GM13977 (cell line): Measurements from ENCODE around the gene TMEM182.

Experiments
- DNase-seq: peaks from one replicate; pipeline ENCODE4 v3.0.0; 2012; ENCODE audit warnings: low spot score
- in situ Hi-C: fragments of 300-500 bp; cut with MboI; formaldehyde crosslinking; loops from one replicate; pipeline ENCODE4 v1.12.0; 2022; ENCODE audit warnings: low sequenced_read_pairs, low pct_unique_long_range_greater_than_20kb, mixed read lengths, inconsistent platforms; ENCODE audit not compliant: unreplicated experiment
- TF ChIP-seq, protein P1 (sequence below): IDR thresholded peaks from 2 replicates; pipeline ENCODE4 v1.5.1; 2012; ENCODE audit warnings: mild to moderate bottlenecking, control low read depth; ENCODE audit not compliant: insufficient read depth; ENCODE audit errors: extremely low read depth, missing control alignments

TMEM182 gene

DNA sequence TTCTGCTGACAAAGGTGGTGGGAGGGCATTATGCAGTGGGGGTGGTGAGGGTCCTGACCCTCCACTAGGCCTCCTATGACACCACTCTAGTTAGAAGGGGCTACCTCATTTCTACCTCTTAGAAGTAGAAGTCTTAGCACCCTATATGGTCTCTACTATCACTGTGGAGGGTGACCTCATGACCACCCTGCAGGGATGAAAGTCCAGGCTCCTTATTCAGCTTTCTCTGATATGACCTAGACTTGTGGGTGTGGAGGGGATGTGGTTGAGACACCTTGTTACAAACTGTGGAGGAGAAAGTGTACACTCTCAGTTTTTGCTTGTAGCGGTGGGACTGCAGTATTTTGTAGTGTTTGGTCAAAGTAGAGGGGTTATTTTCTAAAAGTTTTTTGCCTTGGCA is 18.6 kb downstream of the TMEM182 start:
- no peak for DNase-seq
- TF ChIP-seq, protein P1, sequence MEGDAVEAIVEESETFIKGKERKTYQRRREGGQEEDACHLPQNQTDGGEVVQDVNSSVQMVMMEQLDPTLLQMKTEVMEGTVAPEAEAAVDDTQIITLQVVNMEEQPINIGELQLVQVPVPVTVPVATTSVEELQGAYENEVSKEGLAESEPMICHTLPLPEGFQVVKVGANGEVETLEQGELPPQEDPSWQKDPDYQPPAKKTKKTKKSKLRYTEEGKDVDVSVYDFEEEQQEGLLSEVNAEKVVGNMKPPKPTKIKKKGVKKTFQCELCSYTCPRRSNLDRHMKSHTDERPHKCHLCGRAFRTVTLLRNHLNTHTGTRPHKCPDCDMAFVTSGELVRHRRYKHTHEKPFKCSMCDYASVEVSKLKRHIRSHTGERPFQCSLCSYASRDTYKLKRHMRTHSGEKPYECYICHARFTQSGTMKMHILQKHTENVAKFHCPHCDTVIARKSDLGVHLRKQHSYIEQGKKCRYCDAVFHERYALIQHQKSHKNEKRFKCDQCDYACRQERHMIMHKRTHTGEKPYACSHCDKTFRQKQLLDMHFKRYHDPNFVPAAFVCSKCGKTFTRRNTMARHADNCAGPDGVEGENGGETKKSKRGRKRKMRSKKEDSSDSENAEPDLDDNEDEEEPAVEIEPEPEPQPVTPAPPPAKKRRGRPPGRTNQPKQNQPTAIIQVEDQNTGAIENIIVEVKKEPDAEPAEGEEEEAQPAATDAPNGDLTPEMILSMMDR = no peak
- in situ Hi-C loops = no loop called here

DNA sequence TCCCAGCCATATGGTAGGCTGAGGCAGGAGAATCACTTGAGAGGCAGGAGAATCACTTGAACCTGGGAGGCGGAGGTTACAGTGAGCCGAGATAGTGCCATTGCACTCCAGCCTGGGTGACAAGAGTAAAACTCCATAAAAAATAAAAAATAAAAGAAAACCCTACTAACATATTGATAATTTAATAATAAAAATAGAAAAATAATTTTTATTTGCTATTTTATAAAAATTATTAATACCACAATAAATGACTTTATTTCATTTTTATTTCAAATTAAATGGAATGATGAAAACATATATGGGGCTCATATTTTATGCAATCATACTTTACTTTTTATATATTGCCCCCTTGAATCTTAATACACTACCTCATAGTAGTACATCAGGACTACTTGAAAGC is 20.4 kb downstream of the TMEM182 start:
- DNase-seq = no peak
- TF ChIP-seq, protein P1 = no peak
- in situ Hi-C loops = no loop called here

DNA sequence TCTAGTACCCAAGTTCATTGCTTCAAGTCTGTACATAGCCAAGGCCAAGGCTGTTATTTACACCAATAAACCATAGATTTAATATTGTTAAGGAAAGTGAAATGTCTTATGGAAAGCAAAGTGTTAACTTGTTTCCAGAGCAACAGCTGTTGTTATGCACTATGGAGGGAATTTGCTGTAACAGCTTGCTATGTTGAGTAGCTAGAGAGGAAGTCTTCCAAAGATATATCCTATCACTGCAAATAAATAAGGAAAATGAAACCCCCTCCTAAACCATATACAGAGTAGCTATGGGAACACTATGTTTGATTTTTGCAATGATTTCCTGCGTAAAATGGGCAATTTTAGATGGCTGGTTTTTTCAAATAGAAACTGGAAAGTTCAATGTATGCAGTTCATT is 21.1 kb downstream of the TMEM182 start:
- TF ChIP-seq, protein P1 = no peak
- no peak for DNase-seq
- in situ Hi-C loops = no loop called here

DNA sequence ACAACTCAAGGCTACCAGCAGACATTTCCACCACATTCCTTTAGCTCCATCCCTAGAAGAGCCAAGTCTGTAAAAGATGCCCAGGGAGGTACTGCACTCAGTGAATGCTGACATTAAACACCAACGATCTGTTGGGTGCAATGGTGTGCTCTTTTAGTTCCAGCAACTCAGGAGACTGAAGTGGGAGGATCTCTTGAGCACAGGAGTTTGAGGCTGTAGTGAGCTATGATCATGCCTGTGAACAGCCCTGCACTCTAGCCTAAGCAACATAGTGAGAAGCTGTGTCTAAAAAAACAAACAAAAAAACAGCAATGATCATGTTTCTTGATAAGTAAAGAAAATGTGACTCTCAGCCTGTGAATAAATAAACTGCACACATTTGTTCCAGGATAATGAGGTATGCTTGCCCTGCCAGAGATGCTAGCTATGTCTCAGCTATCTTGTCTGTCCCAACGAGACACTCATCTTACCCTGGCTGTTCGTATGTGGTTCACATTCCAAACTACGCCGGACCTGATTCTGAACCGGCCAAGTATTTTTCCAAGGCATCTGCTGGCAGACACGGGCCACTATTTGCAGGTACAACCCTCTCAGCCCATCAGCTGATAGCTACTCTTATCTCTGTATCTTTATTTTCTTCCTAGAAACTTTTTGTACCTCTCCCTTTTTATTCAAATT is 21.8 kb downstream of the TMEM182 start:
- no peak for DNase-seq
- in situ Hi-C loops = no loop called here
- TF ChIP-seq, protein P1 = no peak

DNA sequence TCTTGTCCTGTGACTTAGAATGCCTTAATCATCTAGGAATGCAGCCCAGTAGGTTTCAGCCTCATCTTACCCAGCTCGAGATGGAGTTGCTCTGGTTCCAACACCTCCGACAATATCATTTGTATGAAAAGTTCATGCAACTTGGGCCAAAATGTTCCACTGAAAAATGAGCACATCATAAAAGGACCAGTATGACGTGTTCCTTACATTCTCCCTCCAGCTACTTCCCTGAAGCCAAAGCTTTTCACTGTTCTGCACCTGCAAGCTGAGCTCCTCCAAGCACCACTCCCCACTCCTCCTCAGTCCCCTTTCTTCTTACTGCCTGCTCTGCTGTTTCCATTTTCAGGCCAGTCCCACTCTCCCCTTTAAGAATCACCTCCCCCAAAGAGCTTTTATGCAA is 23.1 kb downstream of the TMEM182 start:
- in situ Hi-C loops = no loop called here
- TF ChIP-seq, protein P1 = no peak
- DNase-seq = no peak

DNA sequence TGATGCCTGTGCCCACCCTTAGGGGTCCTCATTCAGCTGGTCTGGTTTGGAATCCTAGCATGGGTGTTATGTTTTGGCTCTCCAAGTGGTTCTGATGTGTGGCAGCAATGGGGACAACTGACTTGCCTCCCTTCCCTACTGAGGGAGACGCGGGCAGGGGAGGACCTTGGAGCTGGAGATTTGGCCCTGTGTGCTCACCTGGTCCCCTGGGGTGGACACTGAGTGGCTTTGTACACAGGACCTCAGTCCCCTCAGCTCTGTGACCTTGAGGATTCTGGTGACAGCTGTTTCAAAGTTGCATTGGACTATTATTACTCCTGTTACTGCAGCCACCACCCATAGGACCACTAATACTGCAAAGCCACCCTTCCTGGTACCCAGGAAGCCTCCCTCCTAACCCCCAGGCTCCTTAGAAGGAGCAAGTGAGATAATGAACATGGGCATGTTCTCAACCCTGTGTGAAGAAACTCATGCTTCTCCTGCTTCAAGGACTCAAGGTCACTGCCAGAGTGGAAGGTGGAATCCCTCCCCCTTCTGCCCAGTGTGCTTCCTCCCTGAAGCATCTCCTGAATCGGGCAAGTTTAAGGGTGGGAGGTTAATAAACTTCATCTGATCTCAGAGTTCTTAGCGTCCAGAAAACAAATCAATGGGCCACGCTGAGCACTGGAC is 26.5 kb downstream of the TMEM182 start:
- TF ChIP-seq, protein P1 = no peak
- no peak for DNase-seq
- in situ Hi-C loops = no loop called here
